Measurements from ENCODE around the gene HOXB8.

Gene HOXB8

DNA sequence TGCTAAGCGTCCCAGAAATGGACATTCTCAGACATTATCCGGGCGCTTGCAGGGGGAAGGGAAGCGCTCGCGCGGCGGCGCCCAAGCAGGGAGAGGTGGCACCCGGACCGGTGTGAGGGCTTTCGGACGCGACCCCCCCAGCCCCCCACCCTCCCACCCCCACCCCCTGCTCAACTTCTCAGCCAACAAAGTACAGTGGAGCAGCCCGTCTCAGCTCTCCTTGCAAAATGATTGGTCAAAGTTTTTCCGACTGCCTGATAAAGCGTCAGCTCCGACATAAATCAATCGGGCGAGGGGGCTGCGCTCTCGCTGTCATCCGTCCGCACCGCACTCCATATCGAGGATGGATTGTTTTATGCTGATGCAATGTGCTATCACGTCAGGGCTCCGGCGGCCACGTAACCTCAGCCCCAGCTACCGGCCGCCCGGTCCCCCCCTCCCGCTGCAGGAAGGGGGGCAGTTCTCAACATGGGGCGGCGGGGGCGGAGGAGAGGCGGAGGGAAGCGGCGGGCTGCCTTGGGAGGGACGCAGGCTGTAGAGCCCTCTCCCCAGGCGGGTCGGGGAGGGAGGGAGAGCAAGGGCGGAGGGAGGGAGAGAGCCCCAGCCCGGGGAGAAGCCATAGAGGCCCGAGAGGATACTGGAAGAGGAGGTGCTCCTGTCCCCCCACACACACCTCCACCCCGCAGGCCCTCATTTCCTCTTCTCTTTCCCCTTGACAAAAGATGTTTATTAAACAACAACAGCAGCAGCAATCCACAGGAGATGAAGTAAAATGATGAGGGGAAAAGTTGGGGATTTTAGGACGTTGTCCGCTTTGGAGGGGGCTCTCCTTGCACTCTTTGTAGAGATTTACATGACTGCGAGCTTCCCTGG, 11.4 kb upstream of the HOXB8 start, which contains the start of gene HOXB9:
TSS of gene HOXB9 (minus strand) at position 114 of the 873 bp plus-strand sequence. CDS start at position 25, 89 bp downstream.
- Histone ChIP-seq H3K9me3 (ENCODE audit: control insufficient read depth, low read length) (no peaks in the 10 kb centered on the region), H3K9ac (ENCODE audit: low read length) (no peak within 1 kb of the TSS), H3K4me1 (ENCODE audit: control insufficient read depth, insufficient read depth, low read length) (peaks cover 17% of the 10 kb centered on the region), H3K27me3 (ENCODE audit: control insufficient read depth, insufficient read depth, low read length) (peaks cover 99% of the 10 kb centered on the region), H3K4me3 (ENCODE audit: low read length) (no peak within 1 kb of the TSS), H3K36me3 (ENCODE audit: control insufficient read depth, insufficient read depth, low read length) (no peaks in the 10 kb centered on the region)

DNA sequence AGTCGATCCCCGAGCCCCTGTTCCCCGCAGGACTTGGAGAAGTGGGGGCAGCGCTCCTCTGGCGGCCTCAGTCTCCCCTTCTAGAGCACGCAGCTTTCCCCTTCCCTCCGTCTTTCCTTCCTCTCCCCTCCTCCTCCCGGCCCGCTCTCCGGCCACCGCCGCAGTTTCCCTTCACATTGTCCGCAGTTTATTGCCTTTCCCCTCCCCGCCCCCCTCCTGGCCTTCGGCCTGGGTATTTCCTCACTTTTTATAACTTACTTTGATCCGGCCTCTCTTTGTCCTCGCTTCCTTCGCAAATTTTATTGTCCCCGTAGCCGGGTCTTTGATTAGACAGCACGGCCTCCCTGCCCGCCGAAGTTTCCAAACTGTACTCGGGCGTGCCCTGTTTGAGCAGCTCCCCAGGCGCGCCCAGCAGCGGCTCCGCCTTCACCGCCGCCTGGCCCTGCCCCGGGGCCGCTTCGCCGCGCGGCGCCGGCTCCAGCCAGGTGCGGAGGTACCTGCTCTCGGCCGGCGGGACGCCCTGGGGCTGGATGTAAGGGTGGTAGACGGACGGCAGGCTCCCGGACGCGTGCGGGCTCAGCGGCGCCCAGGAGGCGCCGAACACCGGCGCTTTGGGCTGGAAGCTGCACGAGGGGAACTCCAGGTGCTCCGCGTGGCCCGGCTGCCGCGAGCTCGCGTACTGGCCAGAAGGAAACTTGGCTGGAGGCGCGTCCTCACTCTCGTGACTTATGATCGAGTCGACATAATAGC, 10.6 kb upstream of the HOXB8 start:
- Histone ChIP-seq H3K36me3 (ENCODE audit: control insufficient read depth, insufficient read depth, low read length) (no peaks in the 10 kb centered on the region), H3K9me3 (ENCODE audit: control insufficient read depth, low read length) (no peaks in the 10 kb centered on the region), H3K4me3 (ENCODE audit: low read length) (no peak overlapping the region), H3K4me1 (ENCODE audit: control insufficient read depth, insufficient read depth, low read length) (peaks cover 17% of the 10 kb centered on the region), H3K9ac (ENCODE audit: low read length) (no peak overlapping the region), H3K27me3 (ENCODE audit: control insufficient read depth, insufficient read depth, low read length) (peaks cover 99% of the 10 kb centered on the region)

DNA sequence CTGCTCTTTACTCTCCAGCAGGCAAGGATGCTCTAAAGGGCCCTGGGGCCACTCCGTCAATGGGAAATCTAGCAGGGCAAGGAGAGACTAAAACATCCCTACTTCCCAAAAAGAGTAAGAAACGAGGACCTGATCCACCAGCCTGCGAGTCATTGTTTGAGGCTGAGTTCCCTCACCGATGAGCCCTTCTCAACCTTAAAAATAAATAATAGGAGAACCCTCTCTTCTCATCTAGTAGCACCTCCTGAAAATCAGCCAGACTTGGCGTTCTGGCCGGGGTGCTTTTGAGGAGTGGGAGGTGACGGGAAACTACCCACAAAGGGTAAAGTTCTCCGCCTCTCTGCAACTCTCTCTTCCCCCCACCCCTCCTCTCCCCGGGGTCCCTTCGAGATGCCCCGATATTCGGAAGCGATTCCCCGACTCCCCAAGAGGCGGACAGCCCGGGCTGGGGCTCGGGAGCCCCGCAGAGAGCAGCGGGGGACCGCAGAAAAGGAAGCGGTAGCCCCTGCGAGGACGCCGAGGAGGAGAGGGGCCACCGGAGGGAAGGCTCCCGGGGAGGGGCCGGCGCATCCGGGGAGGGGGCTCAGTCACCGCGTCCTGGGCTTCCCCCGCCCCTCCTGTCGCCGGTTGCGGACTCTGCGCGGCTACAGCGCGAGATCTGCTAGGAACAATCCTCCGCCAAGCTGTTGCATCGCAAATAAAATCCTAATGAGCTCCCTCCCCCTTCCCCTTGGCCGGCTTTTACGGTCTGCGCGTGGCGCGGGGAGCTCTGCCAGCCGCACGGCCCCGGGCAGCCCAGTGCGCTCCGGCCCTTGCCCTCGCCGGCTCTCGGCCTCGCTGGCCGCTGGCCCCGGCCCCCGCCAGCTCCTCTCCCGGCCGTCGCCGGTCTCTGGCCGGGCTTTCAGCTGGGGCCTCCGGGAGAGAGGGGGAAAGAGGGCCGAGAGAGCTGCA, 9.7 kb upstream of the HOXB8 start:
- Histone ChIP-seq H3K4me1 (ENCODE audit: control insufficient read depth, insufficient read depth, low read length) (peaks cover 17% of the 10 kb centered on the region), H3K4me3 (ENCODE audit: low read length) (no peak overlapping the region), H3K36me3 (ENCODE audit: control insufficient read depth, insufficient read depth, low read length) (no peaks in the 10 kb centered on the region), H3K27me3 (ENCODE audit: control insufficient read depth, insufficient read depth, low read length) (peaks cover 99% of the 10 kb centered on the region), H3K9me3 (ENCODE audit: control insufficient read depth, low read length) (no peaks in the 10 kb centered on the region), H3K9ac (ENCODE audit: low read length) (no peak overlapping the region)

GRCh38 chr17:48624118-48624517, 9.0 kb upstream of the HOXB8 start:
- no peak overlapping the region for H3K4me3 ChIP-seq (ENCODE audit: low read length)
- no peak overlapping the region for H3K9ac ChIP-seq (ENCODE audit: low read length)
- H3K27me3 ChIP-seq (ENCODE audit: control insufficient read depth, insufficient read depth, low read length): peaks cover 99% of the 10 kb centered on the region
- H3K4me1 ChIP-seq (ENCODE audit: control insufficient read depth, insufficient read depth, low read length): peaks cover 17% of the 10 kb centered on the region
- H3K36me3 ChIP-seq (ENCODE audit: control insufficient read depth, insufficient read depth, low read length): no peaks in the 10 kb centered on the region
- no peaks in the 10 kb centered on the region for H3K9me3 ChIP-seq (ENCODE audit: control insufficient read depth, low read length)

- H3K27me3 ChIP-seq (ENCODE audit: control insufficient read depth, insufficient read depth, low read length): peaks cover 99% of the 10 kb centered on the region
- H3K4me1 ChIP-seq (ENCODE audit: control insufficient read depth, insufficient read depth, low read length): peaks cover 17% of the 10 kb centered on the region
- H3K9me3 ChIP-seq (ENCODE audit: control insufficient read depth, low read length): no peaks in the 10 kb centered on the region
- no peaks in the 10 kb centered on the region for H3K36me3 ChIP-seq (ENCODE audit: control insufficient read depth, insufficient read depth, low read length)
- no peak overlapping the region for H3K4me3 ChIP-seq (ENCODE audit: low read length)
- H3K9ac ChIP-seq (ENCODE audit: low read length): no peak overlapping the region
Measured at GRCh38 chr17:48623583-48623982, 8.5 kb upstream of the HOXB8 start.

- Histone ChIP-seq H3K4me3 (ENCODE audit: low read length) (no peak overlapping the region), H3K27me3 (ENCODE audit: control insufficient read depth, insufficient read depth, low read length) (peaks cover 99% of the 10 kb centered on the region), H3K9me3 (ENCODE audit: control insufficient read depth, low read length) (no peaks in the 10 kb centered on the region), H3K36me3 (ENCODE audit: control insufficient read depth, insufficient read depth, low read length) (no peaks in the 10 kb centered on the region), H3K9ac (ENCODE audit: low read length) (no peak overlapping the region), H3K4me1 (ENCODE audit: control insufficient read depth, insufficient read depth, low read length) (peaks cover 17% of the 10 kb centered on the region)
Measured at GRCh38 chr17:48622857-48623256, 7.8 kb upstream of the HOXB8 start.

GRCh38 chr17:48621410-48622392, 6.6 kb upstream of the HOXB8 start:
- H3K4me3 ChIP-seq (ENCODE audit: low read length): no peak overlapping the region
- no peaks in the 10 kb centered on the region for H3K36me3 ChIP-seq (ENCODE audit: control insufficient read depth, insufficient read depth, low read length)
- H3K27me3 ChIP-seq (ENCODE audit: control insufficient read depth, insufficient read depth, low read length): peaks cover 99% of the 10 kb centered on the region
- H3K4me1 ChIP-seq (ENCODE audit: control insufficient read depth, insufficient read depth, low read length): peaks cover 15% of the 10 kb centered on the region
- H3K9ac ChIP-seq (ENCODE audit: low read length): no peak overlapping the region
- no peaks in the 10 kb centered on the region for H3K9me3 ChIP-seq (ENCODE audit: control insufficient read depth, low read length)

DNA sequence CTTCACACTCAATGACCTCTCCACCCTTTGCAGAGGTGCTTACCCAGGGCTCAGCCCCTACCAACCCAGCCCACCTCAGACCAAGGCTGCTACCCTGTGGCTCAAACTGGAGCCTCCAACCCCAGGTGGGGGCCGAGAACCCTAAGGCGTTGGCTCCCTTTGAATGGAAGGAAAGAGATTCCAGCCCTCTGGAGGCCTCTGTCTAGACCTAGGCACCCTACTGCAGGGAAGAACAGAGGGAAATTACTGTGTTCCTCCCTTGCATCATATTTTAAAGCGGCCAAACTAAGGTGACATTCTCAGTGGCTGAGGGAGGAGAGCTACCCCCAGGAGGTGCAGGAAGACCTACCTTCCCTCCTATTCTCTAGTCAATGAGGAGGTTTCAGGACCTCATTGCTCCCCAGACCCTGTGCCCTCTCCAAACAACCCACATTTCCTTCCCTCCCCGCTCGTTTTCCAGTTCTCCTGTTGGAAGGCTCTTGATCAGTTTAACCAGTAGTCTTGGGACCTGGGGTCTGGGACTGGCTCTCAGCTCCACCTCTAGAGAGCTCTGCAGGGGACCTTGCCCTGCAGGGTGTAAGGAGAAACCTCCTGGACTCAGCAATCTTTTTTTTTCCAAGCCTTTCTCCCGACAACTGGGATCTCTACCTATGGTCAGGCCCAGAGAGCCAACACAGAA, 5.5 kb upstream of the HOXB8 start:
- Histone ChIP-seq H3K4me1 (ENCODE audit: control insufficient read depth, insufficient read depth, low read length) (peaks cover 7% of the 10 kb centered on the region), H3K27me3 (ENCODE audit: control insufficient read depth, insufficient read depth, low read length) (peaks cover 100% of the 10 kb centered on the region)

DNA sequence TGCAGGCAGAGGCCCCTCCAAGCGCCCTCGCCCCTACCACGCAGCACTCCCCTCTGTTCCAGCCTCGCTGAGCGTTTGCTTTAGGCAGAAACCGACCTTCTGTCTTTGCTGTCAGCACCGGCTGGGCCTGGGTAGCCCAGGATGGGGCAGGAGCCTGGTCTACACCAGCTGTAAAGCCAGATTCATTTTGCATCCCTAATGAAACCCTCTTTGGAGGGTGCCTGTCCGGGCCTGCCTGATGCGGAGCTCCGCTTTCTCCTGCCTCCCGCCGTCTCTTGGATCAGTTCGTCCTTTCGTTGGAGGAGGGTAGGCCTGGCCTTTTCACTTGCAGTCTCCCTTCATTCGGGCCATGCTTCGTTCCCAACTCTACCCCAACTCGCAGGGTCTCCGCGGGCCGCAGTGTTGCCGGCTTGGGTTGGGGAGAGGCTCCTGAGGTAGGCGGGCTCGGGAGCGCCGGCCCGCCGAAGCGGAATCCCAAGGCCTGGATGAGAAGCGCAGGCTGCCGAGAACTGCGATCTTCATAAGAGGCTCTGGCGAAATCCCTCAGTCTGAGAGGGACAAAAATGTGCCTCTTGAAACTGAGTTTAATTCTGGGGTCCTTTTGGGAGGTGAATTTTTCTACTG, 4.8 kb upstream of the HOXB8 start:
- Histone ChIP-seq H3K9ac (ENCODE audit: low read length) (no peak overlapping the region), H3K4me3 (ENCODE audit: low read length) (no peak overlapping the region), H3K4me1 (ENCODE audit: control insufficient read depth, insufficient read depth, low read length) (peaks cover under 1% of the 10 kb centered on the region), H3K27me3 (ENCODE audit: control insufficient read depth, insufficient read depth, low read length) (peaks cover 100% of the 10 kb centered on the region), H3K9me3 (ENCODE audit: control insufficient read depth, low read length) (no peaks in the 10 kb centered on the region), H3K36me3 (ENCODE audit: control insufficient read depth, insufficient read depth, low read length) (no peaks in the 10 kb centered on the region)

More for the DNA sequence above, 5.5 kb upstream of the HOXB8 start:
- no peak overlapping the region for H3K9ac ChIP-seq (ENCODE audit: low read length)
- H3K36me3 ChIP-seq (ENCODE audit: control insufficient read depth, insufficient read depth, low read length): no peaks in the 10 kb centered on the region
- no peaks in the 10 kb centered on the region for H3K9me3 ChIP-seq (ENCODE audit: control insufficient read depth, low read length)
- no peak overlapping the region for H3K4me3 ChIP-seq (ENCODE audit: low read length)

DNA sequence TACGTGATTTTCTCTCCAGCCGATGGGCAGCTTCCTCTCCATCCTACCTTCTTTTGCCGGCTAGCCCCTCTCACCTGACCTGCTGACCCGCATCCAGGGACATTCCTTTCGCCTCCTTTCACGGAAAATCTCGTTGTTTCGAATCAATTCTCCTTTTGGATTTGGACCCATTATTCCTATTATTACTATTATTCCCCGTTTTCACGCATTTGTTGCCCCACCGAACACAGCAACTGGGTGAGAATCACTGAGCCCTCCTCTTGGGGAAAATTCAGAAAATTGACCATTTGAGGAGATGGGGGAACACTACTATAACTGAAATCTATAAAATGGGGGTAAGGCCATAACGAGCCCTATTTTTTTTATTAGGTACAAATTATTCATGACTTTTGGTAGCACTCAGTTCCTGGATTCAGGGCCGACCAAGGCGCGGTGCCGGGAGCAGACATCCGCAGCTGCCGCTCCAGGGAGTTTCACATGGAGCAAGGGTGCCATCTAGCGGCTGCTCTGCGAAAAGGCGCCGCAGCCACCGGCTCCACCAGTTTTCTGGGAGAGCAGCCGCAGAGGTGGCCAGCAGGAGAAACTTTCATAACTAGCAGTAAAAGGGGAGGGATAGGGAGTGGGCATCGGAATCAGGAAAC, 3.3 kb upstream of the HOXB8 start:
- peaks cover 3% of the 10 kb centered on the region for H3K4me1 ChIP-seq (ENCODE audit: control insufficient read depth, insufficient read depth, low read length)
- no peaks in the 10 kb centered on the region for H3K9me3 ChIP-seq (ENCODE audit: control insufficient read depth, low read length)
- H3K4me3 ChIP-seq (ENCODE audit: low read length): no peak overlapping the region
- H3K9ac ChIP-seq (ENCODE audit: low read length): no peak overlapping the region
- no peaks in the 10 kb centered on the region for H3K36me3 ChIP-seq (ENCODE audit: control insufficient read depth, insufficient read depth, low read length)
- peaks cover 99% of the 10 kb centered on the region for H3K27me3 ChIP-seq (ENCODE audit: control insufficient read depth, insufficient read depth, low read length)
